Erythroblast (primary cell): ENCODE data around the gene ANKRD62.
"Not testable (repeated sequence)": the region's sequence is repeated elsewhere in the genome, so short reads cannot be mapped to it uniquely, and the experiment has no call there.

Experiments used
- DNase-seq, 2 experiments: peaks; one replicate each; lab custom pipeline; 2025; lab: John Stamatoyannopoulos, UW
- GATA1 ChIP-seq: IDR thresholded peaks from 2 replicates; pipeline ENCODE4 v1.6.1; 2011; ENCODE audit warnings: low read depth, mild to moderate bottlenecking, control low read depth, low read length, moderate library complexity
- POLR2A ChIP-seq: IDR thresholded peaks from 2 replicates; pipeline ENCODE4 v1.6.1; 2011; ENCODE audit warnings: mild to moderate bottlenecking, low read length

ANKRD62 gene

DNA sequence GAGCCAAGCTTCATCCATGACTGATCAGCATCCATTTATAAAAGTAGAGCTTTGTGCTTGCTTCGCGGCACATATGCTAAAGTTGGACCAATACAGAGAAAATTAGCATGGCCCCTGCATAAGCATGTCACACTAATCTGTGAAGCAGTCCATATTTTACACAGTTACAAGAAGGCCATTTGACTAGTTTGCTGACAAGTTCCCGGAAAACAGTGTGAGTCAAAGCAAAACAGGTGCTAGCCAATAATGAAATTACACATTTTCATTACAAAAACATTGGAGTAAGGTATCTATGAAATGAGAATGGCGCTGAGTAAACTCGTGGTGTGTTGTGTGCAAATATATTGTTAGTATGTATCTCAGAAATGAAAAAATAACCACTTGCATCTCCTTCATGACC is 4.7 kb downstream of the ANKRD62 start:
- no peak for DNase-seq
- no peak for TF ChIP-seq POLR2A
- TF ChIP-seq GATA1 = no peak

DNA sequence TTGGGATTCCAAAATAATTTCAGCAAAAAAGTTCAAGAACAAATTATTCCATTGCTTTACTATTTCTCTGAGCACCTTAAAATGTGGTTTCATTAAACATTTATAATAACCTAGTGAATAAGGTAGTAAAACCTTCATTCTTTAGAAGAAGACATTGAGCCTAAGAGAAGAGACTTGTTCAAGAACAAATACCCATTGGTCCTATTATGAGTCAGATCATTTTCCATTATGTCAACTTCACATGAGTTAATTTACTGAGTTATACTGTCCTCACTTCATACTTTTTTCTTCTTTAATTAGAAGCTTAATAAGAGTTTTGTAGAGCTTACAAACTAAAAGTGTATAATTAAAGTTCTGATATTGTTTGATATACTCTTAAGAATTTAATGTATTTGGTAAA is 5.5 kb downstream of the ANKRD62 start:
- no peak for TF ChIP-seq GATA1
- TF ChIP-seq POLR2A = no peak
- no peak for DNase-seq

DNA sequence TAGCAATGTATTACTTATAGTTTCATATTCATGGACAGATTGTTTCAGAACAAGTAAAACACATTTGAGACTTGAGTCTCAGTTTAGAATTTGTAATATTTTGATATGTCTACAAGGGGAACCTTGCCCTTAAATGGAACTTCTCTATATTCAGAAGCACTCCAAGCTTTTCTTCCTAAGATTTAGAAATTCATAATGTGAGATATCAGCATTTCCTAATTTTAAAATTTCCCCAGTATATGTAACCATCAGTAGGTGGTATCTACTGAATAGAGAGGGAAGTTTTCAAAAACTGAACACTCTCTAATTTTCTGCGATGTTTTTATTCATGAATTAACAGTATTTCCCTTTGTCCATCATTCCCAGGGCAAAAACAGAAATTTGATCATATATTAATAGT is 7.6 kb downstream of the ANKRD62 start:
- TF ChIP-seq GATA1 (no peak), POLR2A (no peak)
- no peak for DNase-seq

DNA sequence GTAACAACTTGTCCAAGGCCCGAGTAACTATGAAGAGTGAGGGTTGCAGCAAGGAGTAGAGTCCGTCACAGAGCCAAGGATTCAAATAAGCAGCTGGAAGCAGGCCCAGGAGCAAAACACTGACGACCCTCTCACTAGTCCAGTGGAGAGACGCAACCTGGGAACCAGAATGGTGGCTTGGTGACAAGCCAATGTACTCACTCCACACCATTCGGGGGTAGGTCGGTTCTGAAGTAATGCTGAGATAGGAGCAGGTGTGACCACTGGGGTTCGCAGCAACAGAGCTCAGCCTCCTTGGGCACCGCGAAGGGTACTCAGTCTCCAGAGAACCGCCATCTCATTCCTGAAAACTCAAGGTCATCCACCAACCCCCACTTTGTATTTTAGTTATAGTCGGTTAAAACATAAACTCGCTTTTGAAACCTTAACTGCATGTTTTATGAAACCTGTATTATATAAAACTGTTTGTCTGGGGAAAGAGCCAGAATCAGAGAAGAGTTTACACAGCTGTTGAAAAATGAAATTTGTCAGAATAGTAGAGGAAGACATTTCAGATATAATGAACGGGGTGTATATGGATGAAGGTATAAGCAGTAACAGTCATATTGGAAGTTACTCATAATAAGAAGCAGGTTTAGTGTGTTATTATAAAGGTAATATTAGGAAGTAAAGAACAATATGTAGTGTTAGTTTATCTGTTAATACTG is 8.6 kb downstream of the ANKRD62 start:
- DNase-seq = no peak
- TF ChIP-seq POLR2A (no peak), GATA1 (no peak)

DNA sequence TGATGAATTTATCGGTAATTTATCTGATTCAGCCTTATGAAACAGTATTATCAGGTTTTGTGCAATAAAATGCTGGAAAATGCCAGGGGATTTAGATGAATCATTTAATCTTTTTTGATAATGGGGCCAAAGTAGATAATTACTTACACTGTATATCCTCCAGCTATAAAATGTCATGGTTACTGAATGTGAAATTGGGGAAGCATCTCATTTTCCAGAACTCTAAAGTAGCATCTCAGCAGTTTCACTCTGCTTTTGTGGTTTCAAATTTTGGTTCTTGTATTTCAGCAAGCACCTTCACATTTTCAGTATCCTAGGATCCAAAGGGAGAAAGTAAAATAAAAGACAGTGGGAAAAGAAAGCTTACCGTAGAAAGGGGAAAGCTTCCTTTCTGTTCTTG is 12.8 kb downstream of the ANKRD62 start:
- TF ChIP-seq GATA1 (no peak), POLR2A (no peak)
- no peak for DNase-seq

DNA sequence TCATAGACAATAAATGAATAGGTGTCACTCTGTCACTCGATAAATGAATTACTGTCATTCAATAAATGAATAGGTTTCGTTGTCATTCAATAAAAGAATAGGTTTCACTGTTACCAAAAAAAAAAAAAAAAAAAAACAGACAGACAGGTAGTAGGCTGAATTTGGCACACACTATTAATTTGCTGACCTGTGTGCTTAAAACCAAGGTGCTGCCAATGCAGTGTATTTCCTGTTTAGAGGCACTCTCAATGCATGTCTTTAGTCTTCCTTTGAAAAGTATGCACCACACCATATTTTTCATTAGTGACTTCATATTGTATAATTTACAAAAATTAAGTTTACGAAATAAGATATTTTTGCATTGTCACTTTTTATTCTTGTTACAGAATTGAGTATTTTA is 16.2 kb downstream of the ANKRD62 start:
- no peak for DNase-seq
- TF ChIP-seq GATA1 (no peak), POLR2A (no peak)

DNA sequence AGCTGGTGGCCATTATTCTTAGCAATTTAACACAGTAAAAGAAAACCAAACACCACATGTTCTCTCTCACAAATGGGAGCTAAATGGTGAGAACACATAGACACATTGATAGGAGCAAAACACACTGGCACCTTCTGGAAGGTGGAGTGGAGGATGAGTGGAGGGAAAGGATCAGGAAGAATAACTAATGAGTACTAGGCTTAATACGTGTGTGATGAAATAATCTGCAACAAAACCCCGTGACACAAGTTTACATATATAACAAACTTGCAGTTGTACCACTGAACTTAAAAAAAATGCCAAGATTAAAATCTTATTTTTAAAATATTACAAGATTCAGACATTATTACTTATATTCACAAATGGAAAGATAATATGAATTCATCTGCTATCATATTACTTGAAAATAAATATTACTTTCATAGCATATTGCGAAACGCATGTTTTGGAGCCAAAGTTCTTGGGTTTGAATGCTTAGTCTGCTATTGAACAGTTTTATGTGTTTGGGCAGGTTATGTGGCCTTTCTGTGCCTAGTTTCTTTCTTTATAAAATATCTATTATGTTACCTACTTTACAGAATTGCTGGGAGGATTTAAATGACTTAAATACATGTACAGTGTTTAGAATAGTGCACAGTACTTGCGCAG is 20.5 kb downstream of the ANKRD62 start:
- no peak for TF ChIP-seq GATA1
- TF ChIP-seq POLR2A = no peak
- DNase-seq = peak in 1 of 2 experiments; percentile 47

DNA sequence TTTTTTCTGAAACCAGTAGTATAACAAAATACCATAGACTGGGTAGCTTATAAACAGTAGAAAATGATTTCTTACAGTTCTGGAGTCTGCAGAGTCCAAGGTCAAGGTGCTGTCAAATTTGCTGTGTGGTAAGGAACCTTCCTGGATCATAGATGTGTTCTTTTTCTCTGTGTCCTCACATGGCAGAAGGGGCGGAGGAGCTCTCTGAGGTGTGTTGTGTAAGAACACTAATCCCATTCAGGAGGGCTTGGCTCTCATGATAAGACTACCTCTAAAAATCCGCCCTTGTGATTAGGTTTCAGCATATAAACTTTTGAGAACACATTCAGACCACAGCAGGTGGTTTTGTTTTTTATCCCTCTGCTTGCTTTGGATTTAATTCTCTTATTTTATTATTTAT is 25.7 kb downstream of the ANKRD62 start:
- TF ChIP-seq GATA1 = no peak
- no peak for TF ChIP-seq POLR2A
- no peak for DNase-seq

DNA sequence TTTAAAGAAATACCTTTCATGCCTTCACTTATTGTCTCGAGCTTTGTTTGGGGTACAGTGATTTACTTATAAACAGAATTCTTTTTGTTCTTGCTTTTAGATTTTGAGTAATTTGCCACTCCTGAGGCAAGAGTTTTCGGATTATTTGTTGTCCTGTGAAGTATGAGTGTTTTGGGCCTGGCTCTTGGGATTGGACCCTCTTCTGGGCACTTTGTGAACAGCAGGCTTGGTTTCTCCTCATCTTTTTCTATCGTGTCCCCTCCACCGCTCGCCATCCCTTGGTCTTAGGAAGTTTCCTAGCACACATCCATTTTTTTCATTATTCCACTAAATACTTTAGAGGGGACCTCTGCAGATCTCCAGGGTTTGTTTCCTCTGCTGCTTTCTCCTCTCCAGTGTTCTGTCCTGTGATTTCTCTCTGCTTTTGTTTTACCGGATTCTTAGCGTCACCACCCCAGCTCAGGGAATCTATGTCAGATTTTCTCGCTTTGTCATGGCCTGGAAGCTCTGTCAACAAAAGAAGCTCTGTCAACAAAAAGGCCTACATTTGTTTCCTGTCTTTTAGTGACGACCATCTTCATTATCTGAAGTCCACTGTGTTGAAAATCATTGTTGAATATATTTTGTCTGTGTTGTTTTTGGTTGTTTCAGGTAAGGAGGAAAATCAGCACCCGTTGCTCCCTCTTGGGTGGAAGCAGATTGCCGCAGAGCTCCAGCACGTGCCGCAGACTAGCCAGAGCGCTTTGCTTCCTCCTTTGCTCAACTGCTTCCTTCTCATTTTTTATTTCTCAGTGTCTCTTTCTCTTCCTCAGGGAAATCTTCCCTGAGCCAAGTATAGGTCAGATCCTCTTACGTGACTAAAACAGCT is 27.8 kb downstream of the ANKRD62 start:
- no peak for DNase-seq
- TF ChIP-seq POLR2A (no peak), GATA1 (no peak)

DNA sequence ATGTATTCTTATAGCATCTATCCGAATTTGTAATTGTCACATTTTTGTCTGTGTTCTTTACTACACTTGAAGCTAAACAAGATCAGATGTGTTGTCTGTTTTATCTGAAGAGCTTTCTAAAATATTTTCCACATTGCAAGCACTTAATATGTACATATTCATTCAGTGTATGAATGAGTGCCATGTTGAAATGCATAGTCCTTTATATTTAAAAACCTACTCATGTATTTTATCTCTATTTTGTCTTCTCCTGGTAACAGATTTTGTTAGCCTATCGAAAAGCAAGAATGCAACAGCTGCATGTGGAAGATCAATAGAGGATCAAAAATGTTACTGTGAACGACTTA is 28.4 kb downstream of the ANKRD62 start:
- not testable (repeated sequence) for DNase-seq

DNA sequence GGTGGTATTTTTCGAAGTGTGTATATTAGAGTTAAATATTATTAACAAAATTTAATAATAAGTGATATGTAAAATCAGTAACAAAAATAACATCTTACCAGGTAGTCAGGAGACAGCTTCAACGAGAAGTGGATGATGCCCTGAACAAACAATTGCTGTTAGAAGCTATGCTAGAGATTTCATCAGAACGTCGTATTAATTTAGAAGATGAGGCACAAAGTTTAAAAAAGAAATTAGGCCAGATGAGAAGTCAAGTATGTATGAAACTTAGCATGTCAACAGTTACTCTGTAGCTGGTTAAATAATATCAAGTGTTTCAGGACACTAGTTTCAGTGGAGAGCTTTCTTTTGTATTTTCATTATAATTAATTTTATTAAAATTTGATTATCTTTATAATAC is 34.0 kb downstream of the ANKRD62 start:
- DNase-seq = not testable (repeated sequence)

DNA sequence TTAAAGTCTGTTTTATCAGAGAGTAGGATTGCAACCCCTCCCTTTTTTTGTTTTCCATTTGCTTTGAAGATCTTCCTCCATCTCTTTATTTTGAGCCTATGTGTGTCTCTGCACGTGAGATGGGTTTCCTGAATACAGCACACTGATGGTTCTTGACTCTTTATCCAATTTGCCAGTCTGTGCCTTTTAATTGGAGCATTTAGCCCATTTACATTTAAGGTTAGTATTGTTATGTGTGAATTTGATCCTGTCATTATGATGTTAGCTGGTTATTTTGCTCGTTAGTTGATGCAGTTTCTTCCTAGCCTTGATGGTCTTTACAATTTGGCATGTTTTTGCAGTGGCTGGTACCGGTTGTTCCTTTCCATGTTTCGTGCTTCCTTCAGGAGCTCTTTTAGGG is 45.2 kb downstream of the ANKRD62 start:
- DNase-seq = not testable (repeated sequence)

DNA sequence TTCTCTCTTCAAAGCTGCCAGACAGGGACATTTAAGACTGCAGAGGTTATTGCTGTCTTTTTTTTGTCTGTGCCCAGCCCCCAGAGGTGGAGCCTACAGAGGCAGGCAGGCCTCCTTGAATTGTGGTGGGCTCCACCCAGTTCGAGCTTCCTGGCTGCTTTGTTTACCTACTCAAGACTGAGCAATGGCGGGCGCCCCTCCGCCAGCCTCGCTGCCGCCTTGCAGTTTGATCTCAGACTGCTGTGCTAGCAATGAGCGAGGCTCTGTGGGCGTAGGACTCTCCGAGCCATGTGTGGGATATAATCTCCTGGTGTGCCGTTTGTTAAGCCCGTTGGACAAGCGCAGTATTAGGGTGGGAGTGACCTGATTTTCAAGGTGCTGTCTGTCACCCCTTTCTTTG is 47.2 kb downstream of the ANKRD62 start:
- DNase-seq = not testable (repeated sequence)

DNA sequence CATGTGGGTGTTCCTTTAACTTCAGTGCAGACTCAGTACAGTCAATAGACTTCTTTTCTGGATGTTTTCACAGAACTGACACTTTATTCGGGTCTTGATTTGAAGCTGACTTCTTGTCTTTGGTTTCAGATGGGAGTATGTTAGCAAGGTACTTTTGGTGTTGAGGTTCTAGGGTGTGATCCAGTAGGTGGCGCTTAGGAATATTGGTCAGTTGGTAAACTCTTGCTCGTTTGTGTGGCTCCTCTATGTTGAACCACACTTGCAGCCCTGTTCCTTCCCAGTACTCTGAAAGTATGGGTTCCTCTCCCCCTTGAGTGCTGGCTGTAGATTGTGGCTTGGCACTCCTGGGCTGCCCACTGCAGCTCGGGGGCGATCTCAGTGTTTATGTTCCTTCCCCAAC is 48.1 kb downstream of the ANKRD62 start:
- DNase-seq = not testable (repeated sequence)

DNA sequence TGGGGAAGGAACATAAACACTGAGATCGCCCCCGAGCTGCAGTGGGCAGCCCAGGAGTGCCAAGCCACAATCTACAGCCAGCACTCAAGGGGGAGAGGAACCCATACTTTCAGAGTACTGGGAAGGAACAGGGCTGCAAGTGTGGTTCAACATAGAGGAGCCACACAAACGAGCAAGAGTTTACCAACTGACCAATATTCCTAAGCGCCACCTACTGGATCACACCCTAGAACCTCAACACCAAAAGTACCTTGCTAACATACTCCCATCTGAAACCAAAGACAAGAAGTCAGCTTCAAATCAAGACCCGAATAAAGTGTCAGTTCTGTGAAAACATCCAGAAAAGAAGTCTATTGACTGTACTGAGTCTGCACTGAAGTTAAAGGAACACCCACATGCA is 55.8 kb downstream of the ANKRD62 start:
- DNase-seq = not testable (repeated sequence)
